ENCODE measurements around the gene ARPP21. TPM values are rescaled to one million over a fixed set of nuclear protein-coding genes. Genes with fewer than 3 reads are reported as not detected.

Gene ARPP21
- total and polyA plus RNA-seq, 10 donors = 0.07 to 0.39 (median 0.12) TPM; not detected in 7

- DNase-seq = no peak
- 42 to 56% (median 43%) methylated on average over 8 of the region's 8 CpGs for WGBS, 5 donors
These were observed 69.3 kb downstream of the ARPP21 start for GRCh38 chr3:35708394-35709271.

GRCh38 chr3:35709691-35710090, 70.4 kb downstream of the ARPP21 start:
- 80 to 87% (median 84%) methylated on average over 3 of the region's 3 CpGs for WGBS, 5 donors
- H3K36me3 ChIP-seq = no peaks in the 10 kb centered on the region
- intact Hi-C loops (cut with DNase I; ENCODE audit: low total_unique reads) = no loop called here

More at GRCh38 chr3:35708394-35709271, 69.3 kb downstream of the ARPP21 start:
- Histone ChIP-seq H3K27me3 (replicated peaks in 1 of 7) (no peaks in the 10 kb centered on the region), H3K27ac (no peak overlapping the region), H3K4me1 (no peaks in the 10 kb centered on the region), H3K4me3 (no peak overlapping the region), H3K36me3 (no peaks in the 10 kb centered on the region), H3K9me3 (no peaks in the 10 kb centered on the region)
- intact Hi-C loops (cut with DNase I; ENCODE audit: low total_unique reads) = no loop called here
- TF ChIP-seq CTCF (IDR thresholded peaks at IDR 0.05 in 8 of 11, conservative IDR thresholded peaks at IDR 0.05 in 3 of 11) = no peak
- TF ChIP-seq POLR2A (IDR thresholded peaks at IDR 0.05) = no peak
- TF ChIP-seq POLR2AphosphoS5 (IDR thresholded peaks at IDR 0.05) = no peak

GRCh38 chr3:35710554-35710953, 71.2 kb downstream of the ARPP21 start:
- Histone ChIP-seq H3K27me3 (replicated peaks in 1 of 7) (no peaks in the 10 kb centered on the region), H3K4me3 (no peak overlapping the region), H3K9me3 (no peaks in the 10 kb centered on the region), H3K4me1 (no peaks in the 10 kb centered on the region), H3K36me3 (no peaks in the 10 kb centered on the region), H3K27ac (no peak overlapping the region)
- no peak for DNase-seq
- TF ChIP-seq CTCF (IDR thresholded peaks at IDR 0.05 in 8 of 11, conservative IDR thresholded peaks at IDR 0.05 in 3 of 11) (no peak), POLR2AphosphoS5 (IDR thresholded peaks at IDR 0.05) (no peak), POLR2A (IDR thresholded peaks at IDR 0.05) (no peak)
- 52 to 77% (median 58%) methylated on average over 1 of the region's 1 CpG for WGBS, 5 donors
- intact Hi-C loops (cut with DNase I; ENCODE audit: low total_unique reads) = no loop called here

More at GRCh38 chr3:35709691-35710090, 70.4 kb downstream of the ARPP21 start:
- Histone ChIP-seq H3K27ac (no peak overlapping the region), H3K4me3 (no peak overlapping the region), H3K27me3 (replicated peaks in 1 of 7) (no peaks in the 10 kb centered on the region), H3K4me1 (no peaks in the 10 kb centered on the region), H3K9me3 (no peaks in the 10 kb centered on the region)
- no peak for TF ChIP-seq POLR2AphosphoS5 (IDR thresholded peaks at IDR 0.05)
- no peak for TF ChIP-seq POLR2A (IDR thresholded peaks at IDR 0.05)
- TF ChIP-seq CTCF (IDR thresholded peaks at IDR 0.05 in 8 of 11, conservative IDR thresholded peaks at IDR 0.05 in 3 of 11) = no peak
- DNase-seq = no peak

- H3K27me3 ChIP-seq (replicated peaks in 1 of 7) = no peaks in the 10 kb centered on the region
- H3K27ac ChIP-seq = no peak overlapping the region
- WGBS, 5 donors = 86 to 97% (median 93%) methylated on average over 1 of the region's 1 CpG
- TF ChIP-seq POLR2AphosphoS5 (IDR thresholded peaks at IDR 0.05) (no peak), CTCF (IDR thresholded peaks at IDR 0.05 in 8 of 11, conservative IDR thresholded peaks at IDR 0.05 in 3 of 11) (no peak), POLR2A (IDR thresholded peaks at IDR 0.05) (no peak)
- no peaks in the 10 kb centered on the region for H3K36me3 ChIP-seq
- no peaks in the 10 kb centered on the region for H3K4me1 ChIP-seq
- intact Hi-C loops (cut with DNase I; ENCODE audit: low total_unique reads) = no loop called here
- DNase-seq = no peak
- no peak overlapping the region for H3K4me3 ChIP-seq
- H3K9me3 ChIP-seq = no peaks in the 10 kb centered on the region
These were observed 79.6 kb downstream of the ARPP21 start for GRCh38 chr3:35718921-35719320.
